ENCODE results near the gene DVL1.

- TF ChIP-seq CTCF (IDR thresholded peaks at IDR 0.05) (no peak), POLR2A (IDR thresholded peaks at IDR 0.05) (no peak), EP300 (IDR thresholded peaks at IDR 0.05) (no peak), POLR2AphosphoS5 (IDR thresholded peaks at IDR 0.05) (no peak)
Measured at GRCh38 chr1:1322952-1323351, 26.3 kb downstream of the DVL1 start.
